PC-9 (cell line): ENCODE measurements around the gene SCGB1A1. TPM values are rescaled to one million over a fixed set of nuclear protein-coding genes. Genes with fewer than 3 reads are reported as not detected.

ENCODE experiments used
- BruUV-seq: library from RNA; stranded (reverse); fragments of 400-500 nt; replicated peaks from 2 replicates; lab custom pipeline; 2021; lab: Mats Ljungman, UMichigan
- CTCF ChIA-PET: fragments of 300-600 bp; sonication (Branson Sonifier 250); formaldehyde crosslinking; loops from one replicate; lab custom pipeline; 2022; ENCODE audit warnings: antibody characterized with exemption; lab: Charles Lee
- POLR2A ChIA-PET: fragments of 300-600 bp; sonication (Branson Sonifier 250); formaldehyde crosslinking; loops from one replicate; lab custom pipeline; 2022; ENCODE audit warnings: antibody characterized with exemption; ENCODE audit not compliant: unreplicated experiment; lab: Charles Lee
- DNase-seq, 2 experiments: peaks; one replicate each; pipeline versions ENCODE4 v3.0.0 to v3.0.0-alpha.2; 2015 to 2022; ENCODE audit warnings: mixed read lengths in 1 of 2
- H2AFZ ChIP-seq: fragments of 200-600 bp; sonication (generic); 2 replicates; pipeline ENCODE4 v1.8.1; 2017; ENCODE audit warnings: antibody characterized with exemption
- H3F3A ChIP-seq: fragments of 200-600 bp; sonication (generic); 2 replicates; pipeline ENCODE4 v1.8.1; 2017; ENCODE audit warnings: antibody characterized with exemption, mild to moderate bottlenecking, low read depth; ENCODE audit not compliant: insufficient read depth
- H3K27ac ChIP-seq: fragments of 200-600 bp; sonication (generic); 2 replicates; pipeline ENCODE4 v1.6.1; 2016; ENCODE audit warnings: mixed run types
- H3K27me3 ChIP-seq: fragments of 200-600 bp; sonication (generic); 2 replicates; pipeline ENCODE4 v1.6.1; 2016; ENCODE audit warnings: low read depth, mixed run types; ENCODE audit not compliant: insufficient read depth
- H3K36me3 ChIP-seq: fragments of 200-600 bp; sonication (generic); 2 replicates; pipeline ENCODE4 v1.6.1; 2016; ENCODE audit warnings: low read depth, mixed run types
- H3K4me1 ChIP-seq: fragments of 200-600 bp; sonication (generic); replicated peaks from 2 replicates; pipeline ENCODE4 v1.6.1; 2016; ENCODE audit warnings: mixed run types; ENCODE audit not compliant: insufficient read depth
- H3K4me2 ChIP-seq: fragments of 200-600 bp; sonication (generic); 2 replicates; pipeline ENCODE4 v1.6.1; 2017; ENCODE audit warnings: mixed run types
- H3K4me3 ChIP-seq: fragments of 200-600 bp; sonication (generic); 2 replicates; pipeline ENCODE4 v1.6.1; 2016; ENCODE audit warnings: mixed run types
- H3K79me2 ChIP-seq: fragments of 200-600 bp; sonication (generic); 2 replicates; pipeline ENCODE4 v1.6.1; 2017; ENCODE audit warnings: low read depth, mixed run types
- H3K9me2 ChIP-seq: fragments of 200-600 bp; sonication (generic); 2 replicates; pipeline ENCODE4 v1.8.1; 2017; ENCODE audit warnings: mild to moderate bottlenecking; ENCODE audit not compliant: insufficient read depth
- H3K9me3 ChIP-seq: fragments of 200-600 bp; sonication (generic); 2 replicates; pipeline ENCODE4 v1.8.1; 2016; ENCODE audit warnings: low read depth; ENCODE audit not compliant: insufficient read depth
- H4K20me1 ChIP-seq: fragments of 200-600 bp; sonication (generic); 2 replicates; pipeline ENCODE4 v1.8.1; 2017; ENCODE audit not compliant: insufficient read depth
- CTCF ChIP-seq: fragments of 200-600 bp; sonication (generic); conservative IDR thresholded peaks from 2 replicates; pipeline ENCODE4 v1.6.1; 2017; ENCODE audit warnings: mixed run types, antibody characterized with exemption, mild to moderate bottlenecking, moderate library complexity
- EZH2 ChIP-seq: fragments of 200-600 bp; sonication (generic); IDR thresholded peaks from 2 replicates; pipeline ENCODE4 v1.8.0; 2017; ENCODE audit warnings: antibody characterized with exemption, low read depth
- intact Hi-C: fragments of 100-400 bp; cut with micrococcal nuclease; formaldehyde crosslinking; loops from one replicate; pipeline ENCODE4 v1.10.0; 2022; ENCODE audit not compliant: unreplicated experiment
- total RNA-seq: library from RNA; stranded (reverse); gene quantifications from 2 replicates; pipeline ENCODE4 v1.2.3, GENCODE V29; 2021

SCGB1A1 gene
- total RNA-seq, 1 experiment from 2014 or later: not detected

DNA sequence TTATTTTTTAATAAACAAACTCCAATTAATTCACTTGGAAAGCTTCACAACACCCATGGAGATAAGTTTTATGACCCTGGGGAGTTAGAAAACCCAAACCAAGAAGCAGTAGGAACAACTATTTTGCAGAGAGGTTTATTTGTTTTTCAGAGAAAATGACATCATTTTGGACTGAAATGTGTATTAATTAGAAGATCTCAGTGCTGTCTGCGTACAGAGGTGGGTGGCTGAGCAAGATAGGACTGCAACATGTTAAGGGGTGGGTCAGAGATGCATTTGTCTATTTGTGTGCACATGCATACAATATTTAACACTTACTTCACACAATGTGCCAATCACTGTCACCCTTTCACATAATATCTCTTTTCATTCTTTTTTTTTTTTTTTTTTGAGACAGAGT lies 1.1 kb downstream of the SCGB1A1 start:
- H3K4me1 ChIP-seq: peaks cover under 1% of the 10 kb centered on the region; the same call in 1 of the 2 replicates
- H3K27ac ChIP-seq: no peak overlapping the region
- no peak for TF ChIP-seq CTCF
- TF ChIP-seq EZH2: no peak
- H3K4me3 ChIP-seq: no peak overlapping the region
- ChIA-PET POLR2A (no interaction called here), CTCF (no interaction called here)
- H3K36me3 ChIP-seq: no peaks in the 10 kb centered on the region
- no peaks in the 10 kb centered on the region for H3K9me3 ChIP-seq
- H4K20me1 ChIP-seq: no peaks in the 10 kb centered on the region
- H3F3A ChIP-seq: peaks cover 11% of the 10 kb centered on the region; the same call in 1 of the 2 replicates
- no peaks in the 10 kb centered on the region for H3K27me3 ChIP-seq
- no peaks in the 10 kb centered on the region for H3K79me2 ChIP-seq
- no TSS peak for BruUV-seq
- no peak overlapping the region for H2AFZ ChIP-seq
- DNase-seq: no peak
- H3K9me2 ChIP-seq: no peaks in the 10 kb centered on the region
- intact Hi-C loops: no loop called here
- no peak overlapping the region for H3K4me2 ChIP-seq

DNA sequence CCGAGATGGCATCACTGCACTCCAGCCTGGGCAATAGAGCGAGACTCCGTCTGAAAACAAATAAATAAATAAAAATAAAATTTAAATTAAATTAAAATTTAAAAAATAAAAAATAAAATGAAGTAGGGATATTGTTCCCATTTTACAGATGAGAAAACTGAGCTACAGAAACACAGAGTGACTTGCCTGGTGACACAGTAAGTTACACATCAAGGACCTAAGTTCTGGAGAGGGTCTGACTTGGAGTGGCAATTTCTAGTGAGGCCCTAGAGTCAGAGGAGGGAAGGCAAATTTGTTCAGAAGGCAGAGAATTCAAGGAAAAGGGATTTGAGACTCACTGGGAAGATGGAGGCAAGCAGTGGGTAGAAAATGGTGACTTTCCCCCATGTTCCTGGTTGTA lies 2.0 kb downstream of the SCGB1A1 start:
- no TSS peak for BruUV-seq
- intact Hi-C loops: no loop called here
- no peak overlapping the region for H3K27ac ChIP-seq
- H3K4me2 ChIP-seq: no peak overlapping the region
- ChIA-PET POLR2A (no interaction called here), CTCF (no interaction called here)
- H2AFZ ChIP-seq: no peak overlapping the region
- H3F3A ChIP-seq: peaks cover 18% of the 10 kb centered on the region
- H3K4me1 ChIP-seq: peaks cover 10% of the 10 kb centered on the region
- TF ChIP-seq EZH2 (no peak), CTCF (no peak)
- H4K20me1 ChIP-seq: no peaks in the 10 kb centered on the region
- no peak overlapping the region for H3K4me3 ChIP-seq
- no peaks in the 10 kb centered on the region for H3K36me3 ChIP-seq
- no peaks in the 10 kb centered on the region for H3K79me2 ChIP-seq
- DNase-seq: no peak
- H3K27me3 ChIP-seq: no peaks in the 10 kb centered on the region
- H3K9me3 ChIP-seq: no peaks in the 10 kb centered on the region
- H3K9me2 ChIP-seq: no peaks in the 10 kb centered on the region

- peaks cover 21% of the 10 kb centered on the region for H3K4me1 ChIP-seq
- TF ChIP-seq EZH2: no peak
- H2AFZ ChIP-seq: no peak overlapping the region
- H3K79me2 ChIP-seq: no peaks in the 10 kb centered on the region
- intact Hi-C loops: no loop called here
- no peaks in the 10 kb centered on the region for H3K9me3 ChIP-seq
- CTCF ChIA-PET: no interaction called here
- H3K4me2 ChIP-seq: no peak overlapping the region
- no peaks in the 10 kb centered on the region for H3K9me2 ChIP-seq
- H3F3A ChIP-seq: peaks cover 29% of the 10 kb centered on the region
- no TSS peak for BruUV-seq
- DNase-seq: no peak
- H3K27me3 ChIP-seq: no peaks in the 10 kb centered on the region
- H3K4me3 ChIP-seq: no peak overlapping the region
- no peak overlapping the region for H3K27ac ChIP-seq
- no peaks in the 10 kb centered on the region for H3K36me3 ChIP-seq
- POLR2A ChIA-PET: no interaction called here
- no peaks in the 10 kb centered on the region for H4K20me1 ChIP-seq
Measured at GRCh38 chr11:62421996-62422395, 3.2 kb downstream of the SCGB1A1 start.

DNA sequence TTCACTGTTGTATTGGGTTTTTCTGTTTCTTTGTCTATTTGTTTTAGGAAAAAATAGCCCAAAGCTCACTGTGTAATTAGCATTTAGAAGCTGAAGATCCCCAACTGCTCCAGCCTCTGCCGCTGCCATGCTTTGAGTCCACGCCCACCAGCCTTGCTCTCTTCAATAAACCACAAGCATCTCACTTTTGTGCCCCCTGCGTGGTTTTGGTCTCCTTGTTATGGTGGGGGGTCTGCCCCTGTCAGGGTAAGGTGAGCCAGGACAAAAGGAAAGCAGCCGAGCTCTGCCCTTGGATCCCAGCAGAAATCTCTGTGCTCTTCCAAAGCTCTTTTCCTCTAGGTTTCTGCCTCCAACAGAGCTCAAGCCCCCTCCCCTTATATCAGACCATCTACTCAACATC lies 4.2 kb downstream of the SCGB1A1 start:
- no peaks in the 10 kb centered on the region for H3K9me3 ChIP-seq
- H3K4me1 ChIP-seq: peaks cover 31% of the 10 kb centered on the region
- H3K36me3 ChIP-seq: no peaks in the 10 kb centered on the region
- H3F3A ChIP-seq: peaks cover 39% of the 10 kb centered on the region
- H4K20me1 ChIP-seq: no peaks in the 10 kb centered on the region
- H2AFZ ChIP-seq: no peak overlapping the region
- BruUV-seq: no TSS peak
- ChIA-PET CTCF (interaction anchor here (0.7 kb wide), 1 partner anchor 30 kb away, joined by 9 read pairs; no protein-coding TSS in a partner anchor), POLR2A (interaction anchor here (0.5 kb wide), 1 partner anchor 1069 kb away, joined by 3 read pairs; no protein-coding TSS in a partner anchor)
- H3K4me3 ChIP-seq: no peak overlapping the region
- no peak overlapping the region for H3K4me2 ChIP-seq
- no peak for DNase-seq
- H3K9me2 ChIP-seq: no peaks in the 10 kb centered on the region
- intact Hi-C loops: no loop called here
- TF ChIP-seq EZH2 (no peak), CTCF (no peak)
- H3K27me3 ChIP-seq: no peaks in the 10 kb centered on the region
- H3K79me2 ChIP-seq: no peaks in the 10 kb centered on the region
- no peak overlapping the region for H3K27ac ChIP-seq
